Stimulated activated CD8-positive, alpha-beta memory T cell treated with anti-CD3 and anti-CD28 coated beads, Interleukin-12 subunit alpha, Interleukin-12 subunit beta, amount 100 ng/mL, for 24 hours (primary cell): ENCODE data around the gene CENPW.

Experiments used
- DNase-seq: peaks from one replicate; pipeline ENCODE4 v3.0.0-alpha.2; 2020; ENCODE audit errors: extremely low read depth

The CENPW gene

DNA sequence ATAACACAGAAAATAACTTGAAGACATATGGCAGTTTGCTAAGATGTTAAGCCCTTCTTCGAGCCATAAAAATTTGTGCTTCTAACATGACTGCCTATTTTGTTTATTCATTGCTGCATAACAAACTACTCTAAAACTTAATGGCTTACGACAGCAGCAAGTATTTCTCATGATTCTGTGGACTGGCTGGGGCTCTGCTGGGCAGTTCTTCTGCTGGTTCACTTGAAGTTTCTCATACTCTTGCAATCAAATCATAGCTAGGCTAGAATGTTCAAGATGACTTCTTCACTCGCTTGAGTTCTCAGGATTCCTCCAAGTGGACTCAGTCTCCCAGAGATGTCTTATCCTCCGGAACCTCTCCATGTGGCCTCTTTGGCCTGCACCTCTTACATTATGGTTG is 33.4 kb downstream of the CENPW start:
- no peak for DNase-seq

DNA sequence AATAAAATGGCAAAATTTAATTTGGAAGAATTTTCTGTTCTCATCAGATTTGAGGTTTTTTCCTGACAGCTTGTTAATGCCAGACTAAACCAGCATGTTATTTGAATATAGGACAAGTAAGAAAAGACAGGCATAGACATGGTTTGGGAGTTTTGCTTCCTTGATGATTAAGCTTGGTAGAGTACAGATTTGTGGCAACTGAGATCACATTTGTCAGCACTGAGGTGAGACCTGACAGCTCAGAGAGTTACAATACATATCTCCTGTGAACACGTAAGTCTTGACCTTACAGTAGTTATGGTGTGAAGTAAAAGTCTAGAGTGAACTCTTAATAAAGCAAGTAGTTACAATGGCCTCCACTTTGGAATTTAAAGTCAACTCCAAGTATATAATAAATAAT is 34.5 kb downstream of the CENPW start:
- no peak for DNase-seq

GRCh38 chr6:126376682-126377081 is 36.8 kb downstream of the CENPW start:
- DNase-seq, result no peak

GRCh38 chr6:126377594-126378153 is 37.8 kb downstream of the CENPW start:
- DNase-seq, result no peak

GRCh38 chr6:126380072-126380583 is 40.2 kb downstream of the CENPW start:
- no peak for DNase-seq

GRCh38 chr6:126381498-126381897 is 41.6 kb downstream of the CENPW start:
- no peak for DNase-seq

- no peak for DNase-seq
Measured at GRCh38 chr6:126383203-126383602, 43.3 kb downstream of the CENPW start.

DNA sequence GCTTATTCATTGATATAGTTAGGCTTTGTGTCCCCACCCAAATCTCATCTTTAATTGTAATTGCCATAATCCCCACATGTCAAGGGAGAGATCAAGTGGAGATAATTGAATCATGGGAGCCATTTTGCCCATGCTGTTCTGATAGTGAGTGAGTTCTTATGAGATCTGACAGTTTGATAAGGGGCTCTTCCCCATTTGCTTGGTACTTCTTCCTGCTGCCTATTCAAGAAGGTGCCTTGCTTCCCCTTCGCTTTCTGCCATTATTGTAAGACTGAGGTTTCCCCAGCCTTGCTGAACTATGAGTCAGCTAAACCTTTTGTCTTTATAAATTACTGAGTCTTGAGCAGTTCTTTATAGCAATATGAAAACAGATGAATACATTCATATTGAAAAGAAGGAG is 45.6 kb downstream of the CENPW start:
- no peak for DNase-seq

DNA sequence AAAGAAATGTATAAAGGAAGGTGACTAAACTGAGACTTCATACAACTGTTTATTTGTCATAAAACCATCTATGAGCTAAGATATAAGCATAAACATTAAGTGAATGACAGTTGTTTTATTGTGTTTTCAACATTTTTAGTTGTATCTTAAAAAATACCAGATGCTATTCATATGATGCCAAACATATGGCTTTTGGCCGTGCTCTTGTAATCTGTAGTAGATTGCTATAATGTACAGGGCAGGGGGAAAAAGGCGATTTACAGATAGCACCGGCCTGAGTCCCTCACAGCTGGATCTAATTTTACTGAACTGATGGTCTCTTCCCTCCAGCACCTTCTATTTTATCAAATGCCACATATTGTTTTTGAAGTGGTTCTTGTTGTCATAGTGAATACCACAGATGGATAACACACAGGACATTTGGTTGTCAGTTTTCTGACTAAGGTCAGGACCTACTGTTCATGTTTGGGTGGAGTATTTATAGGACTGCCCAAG is 48.2 kb downstream of the CENPW start:
- DNase-seq, result no peak

GRCh38 chr6:126396131-126396530 is 56.2 kb downstream of the CENPW start:
- DNase-seq, result no peak
